Epidermal melanocyte (primary cell): ENCODE data around the gene SNX20.

Source experiments
- DNase-seq: peaks from one replicate; pipeline ENCODE4 v3.0.0; 2011; ENCODE audit warnings: low spot score; ENCODE audit not compliant: insufficient read length

SNX20 gene

DNA sequence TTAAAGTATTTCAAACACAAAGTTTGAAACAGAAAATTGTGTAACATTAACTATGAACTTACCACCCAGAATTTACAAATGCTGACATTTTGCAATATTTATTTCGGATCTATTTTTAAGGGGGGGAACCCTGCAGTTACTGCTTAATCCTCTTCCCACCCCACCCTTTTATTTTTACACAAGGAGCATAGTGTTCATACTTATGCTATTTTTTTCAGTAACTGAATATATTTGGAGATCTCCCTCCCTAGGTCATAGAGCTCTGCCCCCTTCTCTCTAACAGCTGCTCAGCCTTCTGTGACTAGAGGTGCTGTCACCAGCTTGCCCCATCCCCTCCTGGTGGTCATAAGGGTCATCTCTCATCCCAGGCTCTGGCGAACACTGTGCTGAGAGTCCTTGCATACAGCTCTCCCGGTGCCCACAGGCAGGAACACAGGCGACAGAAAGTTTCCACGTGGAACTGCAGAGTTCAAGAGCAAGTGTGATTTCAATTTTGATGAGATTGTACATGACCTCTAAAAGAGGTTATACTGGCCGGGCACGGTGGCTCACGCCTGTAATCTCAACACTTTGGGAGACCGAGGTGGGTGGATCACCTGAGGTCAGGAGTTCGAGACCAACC, 44.2 kb downstream of the SNX20 start:
- DNase-seq: no peak

DNA sequence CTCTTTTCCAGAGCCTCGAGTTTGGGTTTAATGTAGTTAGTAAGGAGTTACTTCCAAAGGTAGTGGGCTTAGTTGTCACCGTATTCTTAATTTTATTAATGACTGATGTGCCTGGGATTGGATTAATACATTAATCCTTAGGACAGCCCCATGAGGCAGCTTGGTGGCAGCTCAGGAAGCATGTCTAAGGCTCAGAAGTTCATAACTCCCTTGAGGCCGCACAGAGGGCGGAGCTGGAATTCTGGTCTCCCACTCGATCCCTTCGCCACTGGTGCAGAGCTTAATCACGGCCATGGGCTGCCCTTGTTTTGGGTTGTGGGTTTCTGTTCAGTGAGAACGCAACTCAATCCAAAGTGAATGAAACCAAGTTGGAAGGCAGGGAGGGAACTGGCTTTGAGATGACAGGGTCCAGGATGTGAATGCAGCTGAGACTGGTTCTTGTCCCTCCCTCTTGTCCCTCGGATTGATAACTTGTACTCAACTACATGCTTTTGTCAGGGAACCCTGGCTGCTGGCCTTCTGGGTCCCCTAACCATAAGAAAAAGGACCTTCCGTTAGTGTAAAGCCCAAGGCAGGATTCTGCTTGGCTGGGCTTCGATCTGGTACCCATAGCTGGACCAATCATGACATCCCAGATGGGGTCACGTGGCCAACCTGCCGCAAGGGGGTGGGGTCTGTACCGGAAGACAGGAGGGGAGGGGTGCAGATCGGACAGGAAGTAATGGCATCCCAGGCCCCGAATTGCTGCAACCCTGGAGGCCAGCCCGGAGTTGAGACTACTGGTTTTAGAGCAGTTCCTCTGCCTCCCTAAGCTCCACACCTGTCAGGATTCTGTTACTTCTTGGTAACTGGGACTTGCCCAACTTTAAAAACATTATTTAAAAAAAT, 45.4 kb downstream of the SNX20 start:
- no peak for DNase-seq

DNA sequence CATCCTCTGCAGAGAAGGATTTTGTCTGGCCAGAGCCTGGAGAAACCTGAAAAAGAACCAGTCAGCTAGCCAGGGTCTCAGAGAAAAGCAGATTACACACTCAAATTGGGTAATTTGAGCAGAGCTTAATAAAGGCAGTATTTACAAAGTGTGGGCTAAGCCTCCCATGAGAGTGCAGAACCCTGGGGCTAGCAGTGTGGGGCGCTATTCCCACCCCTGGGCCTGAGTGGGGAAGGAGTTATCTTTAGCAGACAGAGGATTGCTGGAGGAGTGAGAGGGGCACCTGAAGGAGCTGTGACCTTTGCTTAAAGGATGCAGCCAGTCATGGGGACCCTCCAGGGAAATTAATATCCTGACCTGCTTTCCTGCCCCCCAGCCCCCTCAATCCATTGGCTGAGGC, 46.2 kb downstream of the SNX20 start:
- DNase-seq: no peak

DNA sequence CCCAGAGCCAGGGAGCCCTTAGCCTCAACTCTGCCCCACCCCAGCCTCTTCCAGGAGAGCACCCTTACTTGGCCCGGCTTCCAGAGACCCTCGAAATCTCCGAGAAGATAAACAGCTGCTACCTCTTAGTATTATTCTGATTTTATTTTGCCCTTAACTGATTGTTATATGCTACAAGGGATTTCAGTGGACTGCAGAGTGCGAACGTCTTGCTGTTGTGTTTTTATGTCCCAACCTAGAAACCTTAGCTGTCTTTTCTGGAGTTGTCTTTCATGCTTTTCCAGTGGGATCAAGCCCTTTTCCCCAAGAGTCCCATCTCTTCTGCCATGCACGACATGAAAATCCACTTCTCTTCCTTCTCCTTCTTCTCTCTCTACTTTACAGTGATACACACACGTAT, 47.0 kb downstream of the SNX20 start:
- no peak for DNase-seq

DNA sequence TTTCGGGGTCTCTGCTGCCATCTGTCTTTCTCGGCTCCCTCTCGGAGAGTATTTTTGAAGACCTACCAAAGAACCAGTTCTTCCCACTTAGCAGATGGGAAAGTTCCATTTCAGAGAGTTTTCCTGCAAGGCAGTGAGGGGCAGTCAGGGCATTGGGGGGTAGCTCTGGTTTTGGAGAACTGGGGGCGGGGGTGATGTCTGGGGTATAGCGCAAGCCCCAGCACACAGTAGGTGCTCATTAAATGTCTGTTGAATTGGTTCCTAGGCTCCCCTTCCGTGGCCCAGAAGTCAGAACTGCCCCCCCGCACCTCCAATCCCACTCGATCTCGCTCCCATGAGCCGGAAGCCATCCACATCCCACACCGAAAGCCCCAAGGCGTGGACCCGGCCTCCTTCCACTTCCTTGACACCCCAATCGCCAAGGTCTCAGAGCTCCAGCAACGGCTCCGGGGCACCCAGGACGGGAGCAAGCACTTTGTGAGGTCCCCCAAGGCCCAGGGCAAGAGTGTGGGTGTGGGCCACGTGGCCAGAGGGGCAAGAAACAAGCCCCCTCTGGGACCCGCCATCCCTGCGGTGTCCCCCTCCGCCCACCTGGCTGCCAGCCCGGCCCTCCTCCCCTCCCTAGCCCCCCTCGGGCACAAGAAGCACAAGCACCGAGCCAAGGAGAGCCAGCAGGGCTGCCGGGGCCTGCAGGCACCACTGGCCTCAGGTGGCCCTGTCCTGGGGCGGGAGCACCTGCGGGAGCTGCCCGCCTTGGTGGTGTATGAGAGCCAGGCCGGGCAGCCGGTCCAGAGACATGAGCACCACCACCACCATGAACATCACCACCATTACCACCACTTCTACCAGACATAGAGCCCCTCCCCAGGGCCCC, 47.9 kb downstream of the SNX20 start:
- no peak for DNase-seq

DNA sequence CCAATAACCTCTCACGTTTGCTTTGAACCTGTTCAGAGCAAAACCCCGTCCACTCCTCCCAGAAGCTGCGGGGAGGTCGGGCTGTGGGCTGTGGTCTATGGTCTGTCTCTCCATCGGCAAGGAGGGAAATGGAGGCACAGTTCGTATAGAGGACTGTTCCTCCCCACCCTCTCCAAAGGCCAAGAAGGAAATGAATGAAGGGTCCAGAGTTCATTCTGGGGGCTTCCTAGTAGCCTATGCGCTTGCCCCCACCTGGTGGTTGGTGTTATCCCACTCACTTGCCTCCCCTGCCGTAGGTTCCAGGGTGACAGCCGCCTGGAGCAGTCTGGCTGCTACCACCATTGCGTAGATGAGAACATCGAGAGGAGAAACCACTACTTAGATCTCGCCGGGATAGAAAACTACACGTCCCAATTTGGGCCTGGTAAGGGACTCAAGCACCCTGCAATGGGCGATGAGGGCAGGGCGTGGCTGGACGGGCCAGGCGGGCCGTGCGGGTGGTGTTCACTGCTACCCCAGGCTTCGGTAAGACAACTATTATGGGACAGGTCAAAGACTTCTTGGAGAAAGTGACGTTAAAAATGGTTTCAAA, 49.0 kb downstream of the SNX20 start:
- DNase-seq: no peak

DNA sequence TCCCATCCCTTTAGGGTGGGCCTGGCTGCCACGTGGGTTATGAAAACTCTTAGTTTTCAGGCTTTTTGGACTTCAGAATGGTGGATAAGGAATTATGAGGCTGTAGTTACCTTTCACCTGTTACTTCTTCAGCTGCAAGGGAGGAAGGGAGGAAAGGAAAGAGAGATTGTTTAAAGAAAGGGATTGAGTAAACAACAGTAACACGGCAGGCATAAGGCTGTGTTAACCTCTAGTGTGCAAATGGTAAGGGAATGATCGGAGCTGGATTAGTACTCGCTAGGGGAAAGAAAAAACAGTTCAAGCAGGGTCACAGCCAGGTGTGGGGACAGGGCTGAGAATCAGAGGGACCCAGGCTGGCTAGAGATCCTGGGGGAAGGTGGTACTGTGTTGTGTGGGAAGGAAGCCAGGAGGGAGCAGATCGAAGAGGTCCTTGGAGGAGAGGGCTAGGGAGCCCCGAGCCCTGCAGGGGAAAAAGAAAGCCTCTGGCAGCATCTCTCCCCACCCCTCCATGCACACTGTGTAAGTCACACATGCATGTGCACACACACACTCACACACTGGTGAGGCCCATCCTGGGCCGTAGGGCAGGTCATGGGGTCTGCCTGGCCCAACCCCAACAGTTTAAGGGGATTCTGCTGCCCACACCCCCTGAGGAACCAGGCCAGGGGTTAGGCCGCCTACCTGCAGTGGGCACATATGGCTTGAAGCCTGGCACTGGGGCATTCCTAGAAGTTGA, 49.7 kb downstream of the SNX20 start:
- DNase-seq: no peak

DNA sequence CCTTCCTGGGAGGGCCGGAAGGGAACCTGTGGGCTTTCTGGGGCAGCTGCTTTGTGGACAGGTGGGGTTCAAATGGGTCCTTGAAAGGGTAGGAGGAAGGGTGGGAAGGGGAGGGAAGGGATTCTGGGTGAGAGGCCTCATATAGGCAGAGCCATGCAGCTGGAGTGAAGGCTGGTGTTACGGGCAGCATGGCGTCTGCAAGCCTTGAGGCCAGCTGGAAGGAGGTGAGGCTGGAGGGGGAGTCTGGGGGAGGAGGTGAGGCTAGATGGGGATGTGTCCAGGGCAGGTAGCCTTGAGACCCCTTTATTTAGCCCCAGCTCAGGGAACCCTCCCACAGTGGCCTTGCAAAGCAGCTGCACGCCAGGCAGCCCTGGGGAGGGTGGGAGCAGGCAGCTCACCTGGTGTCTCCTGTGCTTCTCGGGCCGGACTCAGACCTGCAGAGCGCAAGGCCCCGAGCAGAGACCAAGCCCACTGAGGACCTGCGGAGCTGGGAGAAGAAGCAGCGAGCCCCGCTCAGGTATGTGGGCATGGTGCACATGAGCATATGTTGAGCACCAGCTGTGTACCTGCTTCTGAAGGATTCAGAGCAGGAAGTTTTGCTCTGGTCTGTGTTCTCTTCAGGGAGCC, 50.6 kb downstream of the SNX20 start:
- no peak for DNase-seq

DNA sequence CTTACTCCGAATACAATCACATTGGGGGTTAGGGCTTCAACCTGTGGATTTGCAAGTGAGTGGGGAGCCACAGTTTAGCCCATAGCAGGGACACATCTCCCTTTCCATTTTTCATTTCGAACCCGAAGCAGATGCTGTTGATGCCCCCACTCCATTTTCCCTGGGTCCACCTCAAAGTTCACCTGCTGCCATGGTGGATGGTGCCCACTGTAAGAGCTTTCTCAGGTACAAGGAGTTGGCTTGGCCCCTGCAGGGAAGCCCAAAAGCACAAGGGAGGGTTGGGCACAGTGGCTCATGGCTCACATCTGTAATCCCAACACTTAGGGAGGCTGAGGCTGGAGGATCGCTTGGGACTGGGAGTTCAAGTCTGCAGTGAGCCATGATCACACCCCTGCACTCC, 51.8 kb downstream of the SNX20 start:
- DNase-seq: no peak

DNA sequence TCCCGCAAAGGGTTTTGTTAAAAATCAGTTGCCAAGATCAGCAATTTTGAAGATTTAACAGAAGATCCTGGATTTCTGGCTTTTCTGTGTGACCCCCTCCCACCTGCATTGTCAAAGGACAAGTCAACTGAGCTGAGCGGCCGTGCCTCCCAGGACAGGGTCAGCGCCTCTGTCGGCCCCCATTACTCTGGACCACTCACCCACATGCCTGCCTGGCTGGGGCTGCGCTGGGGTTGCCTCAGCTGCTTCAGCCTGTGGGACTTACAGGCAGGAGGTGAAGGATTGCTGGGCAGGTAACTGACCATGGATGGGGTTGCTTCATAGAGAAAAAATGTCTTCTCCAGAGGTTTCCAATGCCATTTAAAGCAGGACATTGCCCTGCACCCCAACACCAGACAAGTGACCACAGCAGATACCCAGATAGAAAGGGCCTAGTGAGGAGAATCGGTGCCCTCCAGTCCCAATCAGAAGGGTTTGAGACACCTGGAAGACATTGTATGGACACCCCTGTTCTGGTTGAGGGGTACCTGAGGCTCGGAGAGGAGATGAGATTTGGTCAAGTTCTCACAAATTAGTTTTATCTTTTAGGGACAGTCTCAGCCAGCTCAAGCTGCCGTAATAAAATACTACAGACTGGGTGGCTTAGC, 52.8 kb downstream of the SNX20 start:
- DNase-seq: no peak

DNA sequence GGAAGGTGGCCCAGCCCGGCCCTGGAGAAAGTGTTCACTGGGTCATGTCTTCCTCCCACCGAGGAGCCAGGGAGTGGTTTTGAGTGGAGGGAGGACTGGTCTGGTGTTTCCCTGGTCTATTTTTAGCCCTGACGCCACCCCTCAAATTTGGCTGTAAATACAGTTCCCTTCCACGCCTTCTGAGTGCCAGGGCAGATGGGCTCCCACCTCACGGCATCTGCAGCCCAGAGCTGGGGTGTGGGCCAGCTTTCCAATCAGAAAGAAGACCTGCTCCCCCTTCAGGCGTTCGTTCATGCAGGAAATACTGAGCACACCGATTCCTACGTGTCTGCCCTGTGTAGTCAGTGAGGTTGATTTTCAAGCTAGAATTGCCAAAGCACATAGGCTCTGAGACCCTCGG, 53.7 kb downstream of the SNX20 start:
- no peak for DNase-seq

DNA sequence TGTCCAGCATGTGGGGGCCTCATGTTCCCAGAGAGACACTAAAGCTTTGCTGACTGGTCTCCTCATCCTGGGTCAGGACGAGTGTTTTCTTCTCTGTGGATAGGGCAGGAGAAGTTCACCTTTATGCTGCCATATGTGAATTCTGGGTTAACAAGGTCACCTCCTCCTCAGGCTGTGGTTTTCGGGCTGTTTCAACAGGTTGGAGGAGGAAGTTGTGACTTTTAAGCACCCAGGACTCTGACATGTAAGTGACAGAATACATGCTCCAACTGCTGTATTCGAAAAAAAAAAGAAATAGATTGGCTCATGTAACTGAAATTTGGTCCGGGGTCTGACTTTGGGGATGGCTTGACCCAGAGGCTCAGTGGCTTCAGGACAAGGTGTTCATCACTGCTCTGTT, 54.2 kb downstream of the SNX20 start:
- no peak for DNase-seq

DNA sequence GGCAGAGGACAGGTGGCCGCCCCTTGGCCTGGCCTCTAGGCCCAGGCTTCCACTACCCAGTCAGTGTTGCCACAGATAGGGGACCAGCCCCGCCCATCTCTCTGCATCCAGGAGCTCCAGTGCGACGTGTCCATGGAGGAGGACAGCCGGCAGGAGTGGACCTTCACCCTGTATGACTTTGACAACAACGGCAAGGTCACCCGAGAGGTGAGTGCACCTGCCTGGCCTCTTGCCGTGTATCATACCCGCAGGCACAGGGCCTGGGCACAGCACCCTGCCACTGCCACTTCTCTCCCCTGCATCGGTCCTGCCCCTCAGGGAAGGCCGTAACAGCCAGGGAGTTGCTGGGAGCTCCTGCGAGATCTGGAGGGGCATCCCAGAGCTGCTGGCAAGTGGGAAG, 55.7 kb downstream of the SNX20 start:
- DNase-seq: no peak

DNA sequence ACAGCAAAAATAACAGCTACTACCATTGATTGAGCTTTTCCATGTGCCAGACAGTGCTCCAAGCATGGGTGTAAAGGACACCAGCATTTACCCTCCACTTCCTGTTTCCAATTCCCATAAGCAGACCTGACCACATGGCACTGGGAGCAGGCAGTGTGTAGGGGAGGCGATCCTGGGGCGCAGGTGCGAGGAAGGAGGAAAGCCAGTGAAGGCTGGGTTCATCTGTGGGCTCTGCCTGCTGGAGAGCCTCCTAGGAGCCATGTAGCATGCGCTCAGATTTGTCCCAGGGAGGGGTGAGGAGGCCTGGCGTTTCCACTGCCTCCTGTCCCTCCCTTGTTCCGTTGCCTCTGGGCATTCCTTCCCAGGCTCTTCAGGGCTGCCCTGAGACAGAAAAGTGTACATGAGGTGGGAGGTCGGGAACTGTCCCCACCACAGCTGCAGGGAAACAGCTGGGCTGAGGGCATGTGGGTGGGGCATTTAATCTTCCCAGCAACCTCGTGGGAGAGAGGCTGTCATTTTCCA, 56.6 kb downstream of the SNX20 start:
- no peak for DNase-seq

DNA sequence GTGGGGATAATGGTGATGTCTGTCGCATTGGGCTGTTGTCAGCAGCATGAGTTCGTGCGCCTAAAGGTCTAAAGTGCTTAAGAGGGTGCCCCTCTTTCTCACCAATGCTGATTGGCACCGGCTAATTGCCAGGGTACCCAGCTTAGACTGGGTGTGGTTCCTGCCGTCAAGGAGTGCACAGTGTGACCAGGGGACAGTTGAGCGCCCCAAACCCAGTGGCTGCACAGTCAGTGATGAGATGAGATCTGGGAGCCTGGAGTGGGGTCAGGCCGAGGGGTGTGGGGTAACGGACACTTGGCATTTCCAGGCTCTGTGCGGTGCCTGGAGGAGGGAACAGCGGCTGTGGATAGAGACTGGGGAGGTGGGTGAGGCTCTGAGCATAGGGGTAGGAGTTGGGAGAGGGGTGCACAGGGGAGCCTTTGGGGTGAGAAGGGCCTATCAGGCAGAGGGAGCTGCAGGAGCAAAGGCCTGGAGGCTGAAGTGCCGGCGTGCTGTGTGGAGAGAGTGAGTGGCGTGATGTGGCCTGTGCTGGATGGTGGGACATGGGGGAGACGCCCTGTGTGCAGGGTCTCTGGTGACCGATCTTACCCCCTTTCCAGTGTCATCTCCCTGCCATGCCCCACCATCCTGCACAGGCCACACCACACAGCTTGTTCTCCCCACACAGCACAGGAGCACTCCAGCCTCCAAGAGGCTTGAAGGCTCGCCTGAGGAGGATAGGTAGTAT, 58.3 kb downstream of the SNX20 start:
- no peak for DNase-seq

DNA sequence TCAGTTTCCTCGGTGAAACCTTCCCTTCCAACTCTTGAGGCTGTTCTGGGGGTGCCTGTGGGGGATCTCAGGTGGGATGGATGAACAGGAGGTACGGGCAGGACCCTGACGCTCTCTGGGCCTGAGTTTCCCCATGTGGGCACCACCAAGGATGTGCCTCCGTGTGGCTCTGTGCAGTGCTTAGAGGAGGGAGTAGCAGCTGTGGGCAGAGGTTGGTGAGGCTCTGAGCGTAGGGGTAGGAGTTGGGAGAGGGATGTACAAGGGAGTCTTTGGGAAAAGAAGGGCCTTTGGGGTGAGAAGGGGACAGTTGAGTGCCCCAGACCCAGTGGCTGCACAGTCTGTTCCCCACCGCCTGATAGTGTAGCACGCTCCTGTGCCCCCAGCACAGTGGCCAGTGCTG, 59.1 kb downstream of the SNX20 start:
- DNase-seq: no peak
